H9 (cell line): ENCODE results near the gene RAB15. TPM values are rescaled to one million over a fixed set of nuclear protein-coding genes. Genes with fewer than 3 reads are reported as not detected.

Experiments
- DNase-seq: peaks from one replicate; pipeline ENCODE4 v3.0.0-alpha.2; 2017
- H2AFZ ChIP-seq: one replicate; pipeline ENCODE4 v1.6.1; 2013; ENCODE audit warnings: mild to moderate bottlenecking, low read length, control low read depth, moderate library complexity
- H2AK5ac ChIP-seq: 2 replicates; pipeline ENCODE4 v1.6.1; 2013; ENCODE audit warnings: low read length, control low read depth, mixed read lengths; ENCODE audit not compliant: insufficient read length
- H2BK120ac ChIP-seq: one replicate; pipeline ENCODE4 v1.6.1; 2013; ENCODE audit warnings: low read depth, mild to moderate bottlenecking, low read length, control low read depth, inconsistent platforms; ENCODE audit not compliant: poor library complexity, severe bottlenecking
- H2BK12ac ChIP-seq: 2 replicates; pipeline ENCODE4 v1.6.1; 2013; ENCODE audit warnings: low read length, control low read depth, mixed read lengths, low read depth; ENCODE audit not compliant: insufficient read length
- H2BK15ac ChIP-seq: 2 replicates; pipeline ENCODE4 v1.6.1; 2013; ENCODE audit warnings: low read depth, low read length, control low read depth
- H2BK20ac ChIP-seq: one replicate; pipeline ENCODE4 v1.6.1; 2013; ENCODE audit warnings: low read depth, mild to moderate bottlenecking, low read length, control low read depth, inconsistent platforms; ENCODE audit not compliant: poor library complexity, severe bottlenecking
- H2BK5ac ChIP-seq: 2 replicates; pipeline ENCODE4 v1.6.1; 2013; ENCODE audit warnings: low read length, control low read depth, mixed read lengths; ENCODE audit not compliant: insufficient read length
- H3K14ac ChIP-seq: 2 replicates; pipeline ENCODE4 v1.6.1; 2013; ENCODE audit warnings: low read length, control low read depth; ENCODE audit not compliant: insufficient read depth
- H3K18ac ChIP-seq: 2 replicates; pipeline ENCODE4 v1.6.1; 2013; ENCODE audit warnings: low read depth, mild to moderate bottlenecking, mixed read lengths, low read length, control low read depth; ENCODE audit not compliant: insufficient read length
- H3K23ac ChIP-seq: 2 replicates; pipeline ENCODE4 v1.6.1; 2013; ENCODE audit warnings: low read length, control low read depth, mixed read lengths, low read depth; ENCODE audit not compliant: insufficient read length
- H3K23me2 ChIP-seq: 2 replicates; pipeline ENCODE4 v1.6.1; 2013; ENCODE audit warnings: low read depth, mild to moderate bottlenecking, mixed read lengths, low read length, control low read depth; ENCODE audit not compliant: insufficient read length, poor library complexity, severe bottlenecking
- H3K27ac ChIP-seq: 2 replicates; pipeline ENCODE4 v1.5.1; 2013; ENCODE audit warnings: low read length, control low read depth, mixed read lengths, low read depth; ENCODE audit not compliant: insufficient read length
- H3K27me3 ChIP-seq: 2 replicates; pipeline ENCODE4 v1.6.1; 2013; ENCODE audit warnings: low read length, control low read depth, inconsistent platforms; ENCODE audit not compliant: insufficient read depth
- H3K4ac ChIP-seq: 2 replicates; pipeline ENCODE4 v1.6.1; 2013; ENCODE audit warnings: low read depth, mild to moderate bottlenecking, control low read depth, inconsistent platforms, low read length, moderate library complexity
- H3K4me1 ChIP-seq: 2 replicates; pipeline ENCODE4 v1.6.1; 2013; ENCODE audit warnings: low read length, control low read depth, inconsistent platforms; ENCODE audit not compliant: insufficient read depth
- H3K4me2 ChIP-seq: 2 replicates; pipeline ENCODE4 v1.6.1; 2013; ENCODE audit warnings: low read length, control low read depth, mixed read lengths; ENCODE audit not compliant: insufficient read length, insufficient read depth
- H3K56ac ChIP-seq: 2 replicates; pipeline ENCODE4 v1.6.1; 2013; ENCODE audit warnings: low read depth, mild to moderate bottlenecking, mixed read lengths, low read length, control low read depth; ENCODE audit not compliant: insufficient read length
- H3K79me1 ChIP-seq: 2 replicates; pipeline ENCODE4 v1.6.1; 2013; ENCODE audit warnings: low read depth, mild to moderate bottlenecking, moderate library complexity, low read length, control low read depth, inconsistent platforms; ENCODE audit not compliant: insufficient read depth, poor library complexity, severe bottlenecking
- H3K79me2 ChIP-seq: 2 replicates; pipeline ENCODE4 v1.6.1; 2013; ENCODE audit warnings: low read length, control low read depth, inconsistent platforms; ENCODE audit not compliant: insufficient read depth
- H3K9ac ChIP-seq: 2 replicates; pipeline ENCODE4 v1.6.1; 2013; ENCODE audit warnings: low read length, control low read depth, mixed read lengths; ENCODE audit not compliant: insufficient read length; ENCODE audit errors: extremely low read depth
- H3K9me3 ChIP-seq: one replicate; pipeline ENCODE4 v1.6.1; 2013; ENCODE audit warnings: low read depth, low read length, inconsistent platforms; ENCODE audit not compliant: control insufficient read depth
- H3T11ph ChIP-seq: one replicate; pipeline ENCODE4 v1.6.1; 2013; ENCODE audit warnings: mild to moderate bottlenecking, low read length, control low read depth, inconsistent platforms
- H4K20me1 ChIP-seq: one replicate; pipeline ENCODE4 v1.6.1; 2013; ENCODE audit not compliant: control insufficient read depth, insufficient read length, insufficient read depth
- H4K5ac ChIP-seq: 2 replicates; pipeline ENCODE4 v1.6.1; 2013; ENCODE audit warnings: low read depth, mild to moderate bottlenecking, mixed read lengths, low read length, control low read depth; ENCODE audit not compliant: insufficient read length
- H4K8ac ChIP-seq: replicated peaks from 2 replicates; pipeline ENCODE4 v1.6.1; 2013; ENCODE audit warnings: low read length, control low read depth, mixed read lengths, low read depth; ENCODE audit not compliant: insufficient read length
- H4K91ac ChIP-seq: 2 replicates; pipeline ENCODE4 v1.6.1; 2013; ENCODE audit warnings: low read depth, mild to moderate bottlenecking, moderate library complexity, mixed read lengths, low read length, control low read depth; ENCODE audit not compliant: insufficient read length
- H3K27ac Mint-ChIP-seq, 3 experiments: 2 replicates in 2 of 3; 3 replicates in 1 of 3; pipeline ENCODE4 v1.8.0; 2020 to 2021; ENCODE audit warnings: mixed read lengths in 3 of 3, mild to moderate bottlenecking in 1 of 3, moderate library complexity in 1 of 3
- H3K27me3 Mint-ChIP-seq: 2 replicates; pipeline ENCODE4 v1.8.0; 2021; ENCODE audit warnings: low read depth, mild to moderate bottlenecking, moderate library complexity, mixed read lengths
- H3K36me3 Mint-ChIP-seq, 3 experiments: 2 replicates in 2 of 3; 3 replicates in 1 of 3; pipeline ENCODE4 v1.8.0; 2020 to 2021; ENCODE audit warnings: low read depth in 3 of 3, mixed read lengths in 3 of 3; ENCODE audit not compliant: insufficient read depth in 1 of 3
- H3K4me1 Mint-ChIP-seq, 2 experiments: 2 replicates each; pipeline ENCODE4 v1.8.0; 2020; ENCODE audit warnings: mixed read lengths in 2 of 2
- H3K4me3 Mint-ChIP-seq, 2 experiments: 2 replicates in 1 of 2; 3 replicates in 1 of 2; pipeline ENCODE4 v1.8.0; 2020 to 2021; ENCODE audit warnings: mild to moderate bottlenecking in 2 of 2, mixed read lengths in 2 of 2, moderate library complexity in 1 of 2
- H3K9me3 Mint-ChIP-seq, 2 experiments: 2 replicates in 1 of 2; 3 replicates in 1 of 2; pipeline ENCODE4 v1.8.0; 2020; ENCODE audit warnings: mild to moderate bottlenecking in 2 of 2, mixed read lengths in 2 of 2, moderate library complexity in 1 of 2
- CTCF ChIP-seq: fragments of 200-600 bp; sonication (generic); conservative IDR thresholded peaks from 3 replicates; pipeline ENCODE4 v1.8.0; 2021; ENCODE audit warnings: antibody characterized with exemption, mild to moderate bottlenecking
- WGBS: extraction: QIAGEN DNeasy Blood & Tissue Kit; methylation state at CpG from one replicate; pipeline ENCODE4 v1.1.7; 2013; ENCODE audit warnings: missing lambda C conversion rate, low lambda C conversion rate, mixed read lengths; ENCODE audit not compliant: insufficient read length; ENCODE audit errors: extremely low coverage; 5-methylcytosine and 5-hydroxymethylcytosine counted together
- total RNA-seq: library from RNA; stranded (reverse); gene quantifications from 2 replicates; pipeline ENCODE4 v1.2.1, GENCODE V29; 2021

Gene RAB15
- total RNA-seq, 1 experiment from 2014 or later = 54.3 TPM

GRCh38 chr14:64973826-64974225 is 1.7 kb upstream of the RAB15 start:
- Histone ChIP-seq H2BK12ac (no peak overlapping the region), H2BK5ac (no peak overlapping the region), H4K20me1 (no peaks in the 10 kb centered on the region), H3K79me1 (no peaks in the 10 kb centered on the region), H4K5ac (no peak overlapping the region), H2BK20ac (no peak overlapping the region), H3K9ac (no peak overlapping the region), H2AFZ (no peak overlapping the region), H3K4me1 (peaks cover 19% of the 10 kb centered on the region; the same call in 1 of the 2 replicates), H3K23me2 (no peaks in the 10 kb centered on the region), H3K27ac (no peak overlapping the region), H4K8ac (no peak overlapping the region), H2BK15ac (no peak overlapping the region), H3K9me3 (no peaks in the 10 kb centered on the region), H3K79me2 (no peaks in the 10 kb centered on the region), H3K18ac (no peak overlapping the region), H3K23ac (no peak overlapping the region), H3T11ph (no peak overlapping the region), H3K27me3 (no peaks in the 10 kb centered on the region), H3K56ac (no peak overlapping the region), H4K91ac (no peak overlapping the region), H2AK5ac (no peak overlapping the region), H3K14ac (no peak overlapping the region), H3K4ac (no peak overlapping the region), H2BK120ac (no peak overlapping the region), H3K4me2 (no peak overlapping the region)
- Mint-ChIP-seq H3K4me3 (no peak overlapping the region; a peak in 1 of 5 replicates), H3K4me1 (peaks cover 51 to 63% of the 10 kb centered on the region in 2 experiments), H3K36me3 (0 out of 7 replicates have a peak, but pooled peaks cover 0 to 2% (median 0%) of the 10 kb centered on the region in 3 experiments), H3K9me3 (no peaks in the 10 kb centered on the region), H3K27ac (no peak overlapping the region), H3K27me3 (peaks cover 32% of the 10 kb centered on the region)
- no peak for DNase-seq
- WGBS = no CpG with 5 or more reads among the region's 9 CpGs
- no peak for TF ChIP-seq CTCF
